H1 (cell line): ENCODE measurements around the gene GULP1. TPM values are rescaled to one million over a fixed set of nuclear protein-coding genes. Genes with fewer than 3 reads are reported as not detected.
A peak's percentile ranks its signal among the peaks of the same experiment; 100 is the strongest.

Experiments used
- CTCF ChIA-PET: fragments of 300-600 bp; sonication (Branson Sonifier 250); formaldehyde crosslinking; loops from one replicate; lab custom pipeline; 2021; ENCODE audit not compliant: partially characterized antibody; lab: Charles Lee
- POLR2A ChIA-PET: fragments of 300-600 bp; sonication (Branson Sonifier 250); formaldehyde crosslinking; loops from one replicate; lab custom pipeline; 2021; ENCODE audit warnings: inconsistent platforms; ENCODE audit not compliant: partially characterized antibody; lab: Charles Lee
- DNase-seq, 2 experiments: peaks; one replicate each; pipeline versions ENCODE4 v3.0.0 to v3.0.0-alpha.2; 2010 to 2022; ENCODE audit warnings: low spot score in 2 of 2, low read depth in 1 of 2, mixed read lengths in 1 of 2
- FAIRE-seq: peaks from 2 replicates; lab custom pipeline; 2011; peaks lifted over from hg19 to GRCh38; lab: Jason Lieb, UNC
- H2AFZ ChIP-seq: 2 replicates; pipeline ENCODE4 v1.8.1; 2012; ENCODE audit warnings: low read length, inconsistent platforms
- H2AK5ac ChIP-seq: 2 replicates; pipeline ENCODE4 v1.6.1; 2013; ENCODE audit warnings: low read depth, low read length
- H2BK120ac ChIP-seq: replicated peaks from 2 replicates; pipeline ENCODE3; 2013; ENCODE audit warnings: low read depth, low read length, inconsistent platforms
- H2BK12ac ChIP-seq: 2 replicates; pipeline ENCODE4 v1.6.1; 2013; ENCODE audit warnings: low read depth, low read length
- H2BK15ac ChIP-seq: 2 replicates; pipeline ENCODE4 v1.6.1; 2013; ENCODE audit warnings: low read length
- H2BK20ac ChIP-seq: 2 replicates; pipeline ENCODE4 v1.6.1; 2013; ENCODE audit warnings: low read length
- H2BK5ac ChIP-seq: 2 replicates; pipeline ENCODE4 v1.6.1; 2013; ENCODE audit warnings: low read depth, low read length
- H3K14ac ChIP-seq: 2 replicates; pipeline ENCODE4 v1.6.1; 2013; ENCODE audit warnings: inconsistent platforms; ENCODE audit not compliant: insufficient read length
- H3K18ac ChIP-seq: 2 replicates; pipeline ENCODE4 v1.6.1; 2013; ENCODE audit warnings: low read length; ENCODE audit errors: extremely low read depth
- H3K23ac ChIP-seq: 2 replicates; pipeline ENCODE4 v1.6.1; 2013; ENCODE audit warnings: inconsistent platforms; ENCODE audit not compliant: insufficient read length
- H3K23me2 ChIP-seq: 2 replicates; pipeline ENCODE4 v1.6.1; 2013; ENCODE audit warnings: low read depth, low read length
- H3K27ac ChIP-seq: 2 replicates; pipeline ENCODE4 v1.6.1; 2011; ENCODE audit warnings: low read depth, low read length, inconsistent platforms
- H3K27me3 ChIP-seq, 4 experiments: replicated peaks in 1 of 4; 1 replicate in 1 of 4; 2 replicates in 3 of 4; pipeline versions ENCODE4 v1.6.1 to v1.8.1; 2011 to 2013; ENCODE audit warnings: low read length in 3 of 4, mild to moderate bottlenecking in 3 of 4, inconsistent platforms in 2 of 4, mixed read lengths in 2 of 4, moderate library complexity in 1 of 4; ENCODE audit not compliant: control insufficient read depth in 3 of 4, insufficient read depth in 3 of 4; ENCODE audit errors: extremely low read depth in 1 of 4
- H3K36me3 ChIP-seq, 4 experiments: 2 replicates each; pipeline versions ENCODE4 v1.6.1 to v1.8.1; 2011 to 2013; ENCODE audit warnings: mild to moderate bottlenecking in 4 of 4, low read length in 3 of 4, moderate library complexity in 2 of 4, control low read depth in 1 of 4, inconsistent platforms in 1 of 4; ENCODE audit not compliant: insufficient read depth in 4 of 4, control insufficient read depth in 2 of 4
- H3K4ac ChIP-seq: replicated peaks from 2 replicates; pipeline ENCODE3; 2013; ENCODE audit warnings: low read length, low read depth, mixed read lengths, inconsistent platforms; ENCODE audit not compliant: insufficient read length
- H3K4me1 ChIP-seq, 4 experiments: replicated peaks in 1 of 4; 1 replicate in 1 of 4; 2 replicates in 3 of 4; pipeline versions ENCODE4 v1.6.1 to v1.8.1; 2011 to 2013; ENCODE audit warnings: low read length in 3 of 4, inconsistent platforms in 2 of 4, mixed read lengths in 1 of 4; ENCODE audit not compliant: insufficient read depth in 4 of 4, control insufficient read depth in 3 of 4
- H3K4me2 ChIP-seq, 2 experiments: 2 replicates each; pipeline versions ENCODE4 v1.6.1 to v1.8.1; 2011 to 2013; ENCODE audit warnings: low read depth in 2 of 2, low read length in 2 of 2, control low read depth in 1 of 2, inconsistent platforms in 1 of 2, mild to moderate bottlenecking in 1 of 2; ENCODE audit not compliant: insufficient read depth in 1 of 2
- H3K4me3 ChIP-seq, 4 experiments: fragments of 200-600, 300-600 bp in 1 of 4; sonication (generic), shearing (Covaris generic), sonication (Bioruptor Twin) in 1 of 4; 2 replicates each; pipeline versions ENCODE4 v1.5.1 to v1.8.1; 2011 to 2016; ENCODE audit warnings: low read length in 4 of 4, low read depth in 3 of 4, control low read depth in 2 of 4, inconsistent platforms in 2 of 4, mild to moderate bottlenecking in 2 of 4, mixed read lengths in 1 of 4, moderate library complexity in 1 of 4; ENCODE audit not compliant: insufficient read depth in 2 of 4; ENCODE audit errors: extremely low read depth in 1 of 4
- H3K56ac ChIP-seq: replicated peaks from 2 replicates; pipeline ENCODE3; 2013; ENCODE audit warnings: low read depth, mild to moderate bottlenecking, mixed read lengths, low read length, inconsistent platforms; ENCODE audit not compliant: insufficient read length
- H3K79me1 ChIP-seq: 2 replicates; pipeline ENCODE4 v1.6.1; 2013; ENCODE audit warnings: low read depth, low read length, control low read depth
- H3K79me2 ChIP-seq, 2 experiments: 2 replicates each; pipeline versions ENCODE4 v1.6.1 to v1.8.1; 2012 to 2013; ENCODE audit warnings: low read length in 2 of 2, mild to moderate bottlenecking in 2 of 2, inconsistent platforms in 1 of 2; ENCODE audit not compliant: insufficient read depth in 2 of 2, control insufficient read depth in 1 of 2
- H3K9ac ChIP-seq, 4 experiments: replicated peaks in 1 of 4; 1 replicate in 1 of 4; 2 replicates in 3 of 4; pipeline versions ENCODE4 v1.6.1 to v1.8.1; 2011 to 2013; ENCODE audit warnings: low read depth in 3 of 4, low read length in 3 of 4, control low read depth in 2 of 4, mild to moderate bottlenecking in 2 of 4, moderate library complexity in 2 of 4, inconsistent platforms in 1 of 4; ENCODE audit errors: extremely low read depth in 1 of 4
- H3K9me3 ChIP-seq, 2 experiments: 2 replicates each; pipeline versions ENCODE4 v1.6.1 to v1.8.1; 2012 to 2013; ENCODE audit warnings: mild to moderate bottlenecking in 2 of 2, moderate library complexity in 2 of 2, control low read depth in 1 of 2, inconsistent platforms in 1 of 2, low read depth in 1 of 2, low read length in 1 of 2, mixed read lengths in 1 of 2; ENCODE audit not compliant: insufficient read depth in 2 of 2
- H4K20me1 ChIP-seq, 2 experiments: replicated peaks in 1 of 2; 2 replicates each; pipeline versions ENCODE3 to v1.8.1; 2011 to 2013; ENCODE audit warnings: inconsistent platforms in 2 of 2, low read length in 2 of 2, mild to moderate bottlenecking in 1 of 2; ENCODE audit not compliant: insufficient read depth in 2 of 2, control insufficient read depth in 1 of 2
- H4K5ac ChIP-seq: 2 replicates; pipeline ENCODE4 v1.6.1; 2013; ENCODE audit warnings: low read length, low read depth, mixed read lengths, inconsistent platforms; ENCODE audit not compliant: insufficient read length
- H4K8ac ChIP-seq: 2 replicates; pipeline ENCODE4 v1.8.0; 2013; ENCODE audit warnings: mild to moderate bottlenecking, moderate library complexity, low read length, inconsistent platforms; ENCODE audit not compliant: insufficient read depth; ENCODE audit errors: extremely low read depth
- H4K91ac ChIP-seq: replicated peaks from 2 replicates; pipeline ENCODE3; 2013; ENCODE audit warnings: low read length, mixed read lengths, inconsistent platforms; ENCODE audit not compliant: insufficient read length
- ASH2L ChIP-seq: fragments of 200-600, 300-600 bp; sonication (generic); IDR thresholded peaks from one replicate; pipeline ENCODE4 v1.7.1; 2017; ENCODE audit warnings: low read length
- CHD1 ChIP-seq: IDR thresholded peaks from 2 replicates; pipeline ENCODE4 v1.6.1; 2012; ENCODE audit warnings: low read depth, low read length, improper control_type of control experiment
- EZH2 ChIP-seq: fragments of 200-600 bp; sonication (generic); IDR thresholded peaks from 2 replicates; pipeline ENCODE4 v1.7.1; 2012; ENCODE audit warnings: low read depth, mild to moderate bottlenecking, moderate library complexity, low read length, inconsistent platforms; ENCODE audit not compliant: severe bottlenecking
- HDAC6 ChIP-seq: IDR thresholded peaks from one replicate; pipeline ENCODE4 v1.7.1; 2012; ENCODE audit warnings: low read depth, mild to moderate bottlenecking, inconsistent platforms, low read length, moderate library complexity
- JUND ChIP-seq: IDR thresholded peaks from 2 replicates; pipeline ENCODE4 v1.6.1; 2011; ENCODE audit warnings: mild to moderate bottlenecking, improper control_type of control experiment, low read length
- KDM4A ChIP-seq: IDR thresholded peaks from one replicate; pipeline ENCODE4 v1.7.1; 2012; ENCODE audit warnings: low read depth, mild to moderate bottlenecking, moderate library complexity, low read length, inconsistent platforms; ENCODE audit not compliant: severe bottlenecking
- NRF1 ChIP-seq: IDR thresholded peaks from 2 replicates; pipeline ENCODE4 v1.6.1; 2011; ENCODE audit warnings: mild to moderate bottlenecking, low read depth, low read length, improper control_type of control experiment
- POLR2A ChIP-seq, 2 experiments: IDR thresholded peaks; 1 replicate in 1 of 2; 2 replicates in 1 of 2; pipeline ENCODE4 v1.6.1; 2011; ENCODE audit warnings: low read depth in 2 of 2, low read length in 2 of 2, mild to moderate bottlenecking in 2 of 2; ENCODE audit errors: control extremely low read depth in 1 of 2
- WGBS, 2 experiments: shearing (Covaris generic) in 1 of 2; methylation state at CpG; one replicate each; pipeline versions ENCODE4 v1.1.6 to v1.1.7; 2013 to 2015; ENCODE audit warnings: low lambda C conversion rate in 2 of 2, mixed read lengths in 2 of 2, inconsistent platforms in 1 of 2, low coverage in 1 of 2, missing lambda C conversion rate in 1 of 2; ENCODE audit not compliant: insufficient replicate concordance in 2 of 2, insufficient coverage in 1 of 2, insufficient read length in 1 of 2; ENCODE audit errors: extremely low coverage in 1 of 2, missing lambda C conversion rate in 1 of 2; 5-methylcytosine and 5-hydroxymethylcytosine counted together
- polyA plus RNA-seq, 7 experiments: library from polyadenylated mRNA; depleted of rRNA in 3 of 7; stranded (reverse) in 5 of 7; unstranded in 2 of 7; fragments of >200 nt in 5 of 7; fragments of 200-250 nt in 2 of 7; gene quantifications; 1 replicate in 5 of 7; 2 replicates in 1 of 7; 4 replicates in 1 of 7; pipeline versions ENCODE4 v1.2.1 to v1.2.3, GENCODE V29; 2011 to 2013; ENCODE audit warnings: missing spikeins in 2 of 7, mixed read lengths in 2 of 7
- total RNA-seq: library from RNA; stranded (reverse); fragmentation: NEBNext Ultra II Directional; extraction: Animal tissue kit (Norgen Biotek cat#: 25700); gene quantifications from 2 replicates; pipeline ENCODE4 v1.2.1, GENCODE V29; 2021
- TF ChIP-seq, protein P1 (sequence below): IDR thresholded peaks from 2 replicates; pipeline ENCODE4 v1.6.1; 2012; ENCODE audit warnings: inconsistent platforms

GULP1 gene
- total and polyA plus RNA-seq, 2 of the 8 experiments (the other 6 are each of a cell fraction or from before 2014, with no cell fraction given) = 69.7 to 139 TPM

DNA sequence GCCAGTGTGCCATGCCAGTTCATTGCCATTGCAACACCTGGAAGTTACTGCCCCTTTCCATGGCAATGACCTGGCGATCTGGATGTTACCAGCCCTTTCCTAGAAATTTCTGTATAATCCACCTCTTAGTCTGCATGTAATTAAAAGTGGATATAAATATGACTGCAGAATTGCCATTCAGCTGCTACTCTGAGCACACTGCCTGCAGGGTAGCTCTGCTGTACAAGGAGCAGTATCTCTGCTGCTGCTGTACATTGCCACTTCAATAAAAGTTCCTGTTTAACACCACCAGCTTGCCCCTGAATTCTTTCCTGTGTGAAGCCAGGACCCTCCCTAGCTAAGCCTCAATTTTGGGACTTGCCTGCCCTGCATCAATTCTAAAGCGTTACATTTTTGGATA is 17.4 kb upstream of the GULP1 start:
- peak overlapping the region; percentile 94; the same call in 1 of the 2 replicates for H2BK5ac ChIP-seq
- H2BK120ac ChIP-seq = peak overlapping the region; percentile 2
- H4K5ac ChIP-seq = no peak overlapping the region
- no peak overlapping the region for H3K4me3 ChIP-seq
- 82% methylated on average over 2 of the region's 2 CpGs; no CpG with 5 or more reads in 1 of the 2 experiments for whole genome bisulfite sequencing, 2 experiments
- H3K14ac ChIP-seq = no peak overlapping the region
- H3K56ac ChIP-seq = no peak overlapping the region
- no peak for DNase-seq
- no peak for FAIRE-seq
- no peak for TF ChIP-seq CHD1
- TF ChIP-seq EZH2 = no peak
- no peak for TF ChIP-seq HDAC6
- TF ChIP-seq JUND = no peak
- TF ChIP-seq, protein P1, sequence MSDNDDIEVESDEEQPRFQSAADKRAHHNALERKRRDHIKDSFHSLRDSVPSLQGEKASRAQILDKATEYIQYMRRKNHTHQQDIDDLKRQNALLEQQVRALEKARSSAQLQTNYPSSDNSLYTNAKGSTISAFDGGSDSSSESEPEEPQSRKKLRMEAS = no peak
- no peak for TF ChIP-seq KDM4A
- no peak for TF ChIP-seq ASH2L
- no peak for TF ChIP-seq POLR2A (IDR thresholded peaks at IDR 0.05; ENCODE audit: control extremely low read depth in 1 of 2, low read depth in 2 of 2, low read length in 2 of 2)
- no peak for TF ChIP-seq NRF1
- H3K9me3 ChIP-seq = 0 out of 4 replicates have a peak, but pooled peaks cover 0 to 4% of the 10 kb centered on the region in 2 experiments
- no peaks in the 10 kb centered on the region for H3K79me2 ChIP-seq
- H2AK5ac ChIP-seq = 0 out of 2 replicates have a peak overlapping the region, but pooled peaks have one; percentile 4
- no peak overlapping the region for H3K27ac ChIP-seq
- H2BK12ac ChIP-seq = peak overlapping the region; percentile 94
- ChIA-PET POLR2A (interaction anchor here (0.8 to 1.4 kb wide), 4 partner anchors 18 to 34 kb away, joined by 3 to 12 read pairs (median 4); partner anchors contain the start of gene GULP1), CTCF (interaction anchor here (1.1 to 1.8 kb wide), 4 partner anchors 18 to 240 kb away, joined by 3 to 4 read pairs (median 3); partner anchors contain the start of gene GULP1)
- H2AFZ ChIP-seq = 0 out of 2 replicates have a peak overlapping the region, but pooled peaks have one; percentile 55
- H3K4me1 ChIP-seq = peaks cover 1 to 14% (median 12%) of the 10 kb centered on the region in 4 experiments; a peak in 4 of 7 replicates
- H3K27me3 ChIP-seq = no peaks in the 10 kb centered on the region
- no peaks in the 10 kb centered on the region for H3K79me1 ChIP-seq
- H4K91ac ChIP-seq = peak overlapping the region; percentile 12
- no peaks in the 10 kb centered on the region for H4K20me1 ChIP-seq
- H3K23ac ChIP-seq = no peak overlapping the region
- no peak overlapping the region for H3K9ac ChIP-seq
- no peak overlapping the region for H3K4ac ChIP-seq
- peak overlapping the region; percentile 53 for H2BK20ac ChIP-seq
- peak overlapping the region; percentile 63; the same call in 1 of the 2 replicates for H3K18ac ChIP-seq
- peak overlapping the region; percentile 78 for H2BK15ac ChIP-seq
- H3K23me2 ChIP-seq = no peaks in the 10 kb centered on the region; the same call in 1 of the 2 replicates
- no peak overlapping the region for H4K8ac ChIP-seq
- no peak overlapping the region; a peak in 1 of 4 replicates for H3K4me2 ChIP-seq
- peaks cover 0 to 3% (median 0%) of the 10 kb centered on the region in 4 experiments; a peak in 2 of 8 replicates for H3K36me3 ChIP-seq
